ENCODE measurements around the gene SKIL. TPM values are rescaled to one million over a fixed set of nuclear protein-coding genes. Genes with fewer than 3 reads are reported as not detected.

Gene SKIL
- total RNA-seq, 1 donor from 2014 or later, result 83.0 TPM

- peak; percentile 70 for TF ChIP-seq CTCF (IDR thresholded peaks at IDR 0.05)
- Mint-ChIP-seq H3K4me3 (ENCODE audit: unreplicated experiment) (no peak overlapping the region), H3K9me3 (ENCODE audit: unreplicated experiment) (no peaks in the 10 kb centered on the region), H3K4me1 (ENCODE audit: unreplicated experiment) (peaks cover 9% of the 10 kb centered on the region), H3K27ac (ENCODE audit: unreplicated experiment) (no peak overlapping the region), H3K36me3 (ENCODE audit: unreplicated experiment) (no peaks in the 10 kb centered on the region), H3K27me3 (ENCODE audit: unreplicated experiment) (no peaks in the 10 kb centered on the region)
- DNase-seq (ENCODE audit: extremely low spot score, unreplicated experiment), result no peak
These were observed 53.0 kb downstream of the SKIL start for GRCh38 chr3:170410428-170411029.

DNA sequence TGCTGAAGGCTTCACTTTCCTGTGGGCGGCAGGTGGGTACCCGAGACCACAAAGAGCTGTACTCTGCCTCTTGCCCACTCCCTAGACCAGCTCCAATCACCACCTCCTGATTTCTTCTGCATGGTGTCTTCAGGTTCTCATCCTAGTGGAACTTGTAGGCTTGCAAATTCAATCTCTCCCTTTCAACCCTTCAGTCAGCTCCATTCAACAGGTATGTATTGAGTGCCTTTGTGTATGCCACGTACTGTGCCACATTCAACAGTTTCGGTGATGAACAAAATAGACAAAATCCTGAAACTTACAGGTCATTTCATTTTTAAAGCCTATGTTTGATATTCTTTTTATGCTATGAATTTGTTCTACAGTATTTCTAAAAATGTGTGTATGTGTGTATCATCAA is 55.8 kb downstream of the SKIL start:
- Mint-ChIP-seq H3K27me3 (ENCODE audit: unreplicated experiment) (peaks cover 1% of the 10 kb centered on the region), H3K9me3 (ENCODE audit: unreplicated experiment) (no peaks in the 10 kb centered on the region), H3K36me3 (ENCODE audit: unreplicated experiment) (peaks cover 2% of the 10 kb centered on the region), H3K4me1 (ENCODE audit: unreplicated experiment) (peaks cover 11% of the 10 kb centered on the region), H3K4me3 (ENCODE audit: unreplicated experiment) (no peak overlapping the region), H3K27ac (ENCODE audit: unreplicated experiment) (no peak overlapping the region)
- no peak for TF ChIP-seq CTCF (IDR thresholded peaks at IDR 0.05)
- no peak for DNase-seq (ENCODE audit: extremely low spot score, unreplicated experiment)

GRCh38 chr3:170414202-170414663 is 56.7 kb downstream of the SKIL start:
- TF ChIP-seq CTCF (IDR thresholded peaks at IDR 0.05), result peak; percentile 97
- no peak overlapping the region for H3K27ac Mint-ChIP-seq (ENCODE audit: unreplicated experiment)
- no peak overlapping the region for H3K4me3 Mint-ChIP-seq (ENCODE audit: unreplicated experiment)
- peaks cover 12% of the 10 kb centered on the region for H3K4me1 Mint-ChIP-seq (ENCODE audit: unreplicated experiment)
- no peak for DNase-seq (ENCODE audit: extremely low spot score, unreplicated experiment)
- H3K9me3 Mint-ChIP-seq (ENCODE audit: unreplicated experiment), result no peaks in the 10 kb centered on the region
- H3K27me3 Mint-ChIP-seq (ENCODE audit: unreplicated experiment), result peaks cover 2% of the 10 kb centered on the region
- H3K36me3 Mint-ChIP-seq (ENCODE audit: unreplicated experiment), result peaks cover 3% of the 10 kb centered on the region

- H3K27ac Mint-ChIP-seq (ENCODE audit: unreplicated experiment), result no peak overlapping the region
- TF ChIP-seq CTCF (IDR thresholded peaks at IDR 0.05), result no peak
- peaks cover 3% of the 10 kb centered on the region for H3K36me3 Mint-ChIP-seq (ENCODE audit: unreplicated experiment)
- peaks cover 16% of the 10 kb centered on the region for H3K4me1 Mint-ChIP-seq (ENCODE audit: unreplicated experiment)
- DNase-seq (ENCODE audit: extremely low spot score, unreplicated experiment), result no peak
- no peaks in the 10 kb centered on the region for H3K9me3 Mint-ChIP-seq (ENCODE audit: unreplicated experiment)
- H3K4me3 Mint-ChIP-seq (ENCODE audit: unreplicated experiment), result no peak overlapping the region
- H3K27me3 Mint-ChIP-seq (ENCODE audit: unreplicated experiment), result peaks cover 2% of the 10 kb centered on the region
These were observed 59.6 kb downstream of the SKIL start for GRCh38 chr3:170417090-170417489.

GRCh38 chr3:170418422-170419398 is 61.2 kb downstream of the SKIL start, which contains the start of gene CLDN11:
CLDN11 (plus strand) TSS chr3:170418868; CDS start chr3:170419067, 199 bp downstream.
- H3K4me3 Mint-ChIP-seq (ENCODE audit: unreplicated experiment), result peak within 1 kb of the TSS; percentile 77
- no peak for DNase-seq (ENCODE audit: extremely low spot score, unreplicated experiment)
- no peak for TF ChIP-seq CTCF (IDR thresholded peaks at IDR 0.05)
- peaks cover 16% of the 10 kb centered on the region for H3K4me1 Mint-ChIP-seq (ENCODE audit: unreplicated experiment)
- peaks cover 2% of the 10 kb centered on the region for H3K27me3 Mint-ChIP-seq (ENCODE audit: unreplicated experiment)
- no peaks in the 10 kb centered on the region for H3K9me3 Mint-ChIP-seq (ENCODE audit: unreplicated experiment)
- H3K36me3 Mint-ChIP-seq (ENCODE audit: unreplicated experiment), result peaks cover 6% of the 10 kb centered on the region
- H3K27ac Mint-ChIP-seq (ENCODE audit: unreplicated experiment), result no peak within 1 kb of the TSS

Measured in osteocyte (in vitro differentiated cells).